Heart left ventricle (tissue), 16 donors: Measurements from ENCODE around the gene AGBL3. TPM values are rescaled to one million over a fixed set of nuclear protein-coding genes. Genes with fewer than 3 reads are reported as not detected.

Source experiments
- ATAC-seq, 4 donors: fragments of 200-7000 bp; cut with Tn5 transposase; one replicate each; pipeline ENCODE4 v1.9.1; 2020 to 2022; ENCODE audit warnings: moderate library complexity in 4 of 4, mild to moderate bottlenecking in 3 of 4, moderate number of reproducible peaks in 1 of 4
- DNase-seq, 5 donors: peaks; one replicate each; pipeline ENCODE4 v3.0.0-alpha.2; 2020
- H3K27ac ChIP-seq, 12 donors: fragments of 200-600 bp; sonication (generic) in 4 of 12; one replicate each; pipeline versions ENCODE4 v1.5.0 to v1.8.0; 2016 to 2022; ENCODE audit warnings: mild to moderate bottlenecking in 2 of 12
- H3K27me3 ChIP-seq, 9 donors: fragments of 200-600 bp; sonication (generic) in 2 of 9; one replicate each; pipeline versions ENCODE4 v1.5.1 to v1.8.0; 2016 to 2022; ENCODE audit warnings: mild to moderate bottlenecking in 3 of 9
- H3K36me3 ChIP-seq, 9 donors: fragments of 200-600 bp; sonication (generic) in 2 of 9; one replicate each; pipeline versions ENCODE4 v1.5.0 to v1.8.0; 2018 to 2022; ENCODE audit warnings: mild to moderate bottlenecking in 2 of 9
- H3K4me1 ChIP-seq, 12 donors: fragments of 200-600 bp; sonication (generic) in 4 of 12; one replicate each; pipeline versions ENCODE4 v1.5.0 to v1.8.0; 2016 to 2022; ENCODE audit warnings: mild to moderate bottlenecking in 3 of 12
- H3K4me3 ChIP-seq, 12 donors: fragments of 200-600 bp; sonication (generic) in 4 of 12; one replicate each; pipeline versions ENCODE4 v1.5.0 to v1.8.0; 2017 to 2022; ENCODE audit warnings: mild to moderate bottlenecking in 9 of 12, moderate library complexity in 4 of 12
- H3K9me3 ChIP-seq, 12 donors: fragments of 200-600 bp; sonication (generic) in 4 of 12; one replicate each; pipeline versions ENCODE4 v1.5.0 to v1.8.0; 2016 to 2022; ENCODE audit warnings: mild to moderate bottlenecking in 1 of 12
- POLR2A ChIP-seq, 2 donors: fragments of 450-650 bp; IDR thresholded peaks; one replicate each; pipeline ENCODE4 v1.6.1; 2017; ENCODE audit warnings: antibody characterized with exemption in 2 of 2, mild to moderate bottlenecking in 2 of 2, moderate library complexity in 2 of 2
- WGBS, 4 donors: extraction: QIAGEN DNeasy Blood & Tissue Kit in 2 of 4; methylation state at CpG; one replicate each; pipeline versions ENCODE4 v1.1.5 to v1.1.7; 2013 to 2018; 5-methylcytosine and 5-hydroxymethylcytosine counted together
- intact Hi-C, 10 donors: fragments of 100-400 bp; cut with DNase I; formaldehyde crosslinking; loops; one replicate each; pipeline versions ENCODE4 v1.11.1 to v1.14.2; 2022
- polyA plus RNA-seq, 2 donors: library from polyadenylated mRNA; stranded (reverse); fragments of 200-250 nt; gene quantifications; one replicate each; pipeline ENCODE4 v1.2.3, GENCODE V29; 2013
- total RNA-seq, 9 donors: library from RNA; depleted of rRNA in 2 of 9; stranded (reverse); fragments of >200 nt in 2 of 9; fragmentation: NEBNext Ultra II Directional in 3 of 9; extraction: Animal tissue kit (Norgen Biotek cat#: 25700) in 3 of 9; gene quantifications; one replicate each; pipeline versions ENCODE4 v1.1.0 to v1.2.4, GENCODE V29; 2016 to 2023
- TF ChIP-seq, protein P1 (sequence below), 12 donors: fragments of 200-600 bp; sonication (generic) in 4 of 12; IDR thresholded peaks; one replicate each; pipeline versions ENCODE4 v1.5.0 to v1.8.0; 2018 to 2022; ENCODE audit warnings: antibody characterized with exemption in 12 of 12, mild to moderate bottlenecking in 5 of 12
- donor health status: ischemic (EF 13 %, LVEDD 7.1; RV severe dilation, severe dysfunction).
- donor health status: healthy with polysubstance abuse.
- donor health status: DM: no; HTN: yes; CAD: no.
- donor health status: DM: no; HTN: no; CAD: no.
- donor health status: ischemic (EF 25% LVEDD 6.9; RV normal size, moderate dysfunction).
- donor health status: ischemic (EF 25% LVEDD 5.7; RV mildly dilated, moderate dysfunction).
- donor health status: healthy.
- donor health status: DM: yes; HTN: yes; CAD: no.
- donor health status: ischemic (EF 35%, LVEDD 5.7; RV mildly dilated, moderate dysfunction).
- donor health status: nonischemic (EF 11% LVEDD 7.7; RV severe dilation, severe dysfunction).
- donor health status: DM: yes; HTN: yes; CAD: no.
- donor health status: PGD.
- donor health status: ischemic (EF 29% LVEDD 5.4; RV normal size, mild dysfunction).
- donor health status: nonischemic (EF 23%, LVEDD 6.1; RV moderate dilation, normal function).

Gene AGBL3
- total and polyA plus RNA-seq, 11 donors = 0.40 to 1.5 (median 0.93) TPM

DNA sequence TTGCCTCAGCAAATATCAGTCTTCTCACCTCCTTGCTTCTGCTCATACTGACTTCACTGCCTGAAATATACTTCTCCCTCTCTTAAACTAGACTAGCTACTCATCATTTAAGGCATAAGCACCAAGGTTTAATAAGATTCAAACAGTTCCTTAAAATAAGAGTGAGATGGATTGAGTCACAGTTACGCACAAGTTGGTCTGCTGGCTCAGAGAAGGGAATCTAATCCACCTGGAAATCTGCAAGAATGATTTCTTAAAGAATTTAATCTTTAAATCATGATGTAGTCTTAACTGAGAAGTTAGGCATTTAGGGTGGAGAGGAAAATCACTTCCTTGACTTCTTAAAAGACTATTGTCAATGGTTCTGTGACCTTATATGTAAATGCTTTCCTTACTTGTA lies 105.4 kb downstream of the AGBL3 start:
- Histone ChIP-seq H3K9me3 (peaks cover 0 to 22% (median under 1%) of the 10 kb centered on the region in 12 donors), H3K4me1 (no peaks in the 10 kb centered on the region), H3K4me3 (no peak overlapping the region), H3K36me3 (no peaks in the 10 kb centered on the region), H3K27ac (no peak overlapping the region), H3K27me3 (no peaks in the 10 kb centered on the region)
- intact Hi-C loops = no loop called here
- DNase-seq (no peak), ATAC-seq (no peak)
- TF ChIP-seq POLR2A (IDR thresholded peaks at IDR 0.05) = no peak
- TF ChIP-seq, protein P1, sequence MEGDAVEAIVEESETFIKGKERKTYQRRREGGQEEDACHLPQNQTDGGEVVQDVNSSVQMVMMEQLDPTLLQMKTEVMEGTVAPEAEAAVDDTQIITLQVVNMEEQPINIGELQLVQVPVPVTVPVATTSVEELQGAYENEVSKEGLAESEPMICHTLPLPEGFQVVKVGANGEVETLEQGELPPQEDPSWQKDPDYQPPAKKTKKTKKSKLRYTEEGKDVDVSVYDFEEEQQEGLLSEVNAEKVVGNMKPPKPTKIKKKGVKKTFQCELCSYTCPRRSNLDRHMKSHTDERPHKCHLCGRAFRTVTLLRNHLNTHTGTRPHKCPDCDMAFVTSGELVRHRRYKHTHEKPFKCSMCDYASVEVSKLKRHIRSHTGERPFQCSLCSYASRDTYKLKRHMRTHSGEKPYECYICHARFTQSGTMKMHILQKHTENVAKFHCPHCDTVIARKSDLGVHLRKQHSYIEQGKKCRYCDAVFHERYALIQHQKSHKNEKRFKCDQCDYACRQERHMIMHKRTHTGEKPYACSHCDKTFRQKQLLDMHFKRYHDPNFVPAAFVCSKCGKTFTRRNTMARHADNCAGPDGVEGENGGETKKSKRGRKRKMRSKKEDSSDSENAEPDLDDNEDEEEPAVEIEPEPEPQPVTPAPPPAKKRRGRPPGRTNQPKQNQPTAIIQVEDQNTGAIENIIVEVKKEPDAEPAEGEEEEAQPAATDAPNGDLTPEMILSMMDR (IDR thresholded peaks at IDR 0.05) = no peak
- 93 to 97% (median 96%) methylated on average over 1 of the region's 1 CpG for WGBS, 4 donors

DNA sequence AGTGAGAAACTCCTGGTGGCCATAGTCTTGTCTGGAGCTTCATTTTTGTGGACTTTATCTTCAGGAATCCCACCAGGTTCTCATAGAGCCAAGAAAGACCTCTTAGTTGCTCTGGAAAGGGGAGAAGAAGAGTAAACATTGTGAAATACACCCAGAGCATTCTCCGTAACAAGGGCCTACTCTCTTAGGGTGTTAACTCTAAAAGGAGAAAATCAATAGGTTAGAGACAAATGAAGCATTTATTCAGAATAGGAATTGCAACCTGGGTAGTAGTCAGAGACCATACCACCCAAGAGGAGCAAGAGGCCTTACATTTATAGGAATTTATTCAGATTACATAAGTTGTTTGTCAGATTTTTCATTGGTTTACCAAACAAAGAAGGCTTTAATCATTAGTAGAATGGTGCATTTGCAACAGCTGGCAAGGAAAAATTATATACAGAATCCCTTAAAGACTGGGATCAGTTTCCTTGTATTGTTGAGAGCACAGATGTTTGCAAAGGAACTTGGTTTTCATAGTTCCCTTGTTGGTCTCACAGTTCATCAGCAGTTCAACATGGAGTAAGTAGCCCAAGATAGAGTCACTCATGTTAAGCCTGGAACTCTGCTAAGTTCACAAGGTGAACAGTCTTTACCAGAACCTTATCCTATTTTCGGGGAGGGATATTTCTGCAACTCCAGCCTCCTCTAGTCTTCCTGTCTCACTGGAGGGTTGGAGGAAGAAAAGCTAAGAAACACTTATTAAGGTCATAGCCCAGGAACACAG lies 108.3 kb downstream of the AGBL3 start:
- ATAC-seq (no peak), DNase-seq (no peak)
- no peak overlapping the region for H3K27ac ChIP-seq
- no peaks in the 10 kb centered on the region for H3K36me3 ChIP-seq
- H3K4me3 ChIP-seq = no peak overlapping the region
- WGBS, 4 donors = 82 to 90% (median 85%) methylated on average over 2 of the region's 2 CpGs
- no peaks in the 10 kb centered on the region for H3K9me3 ChIP-seq
- intact Hi-C loops = no loop called here
- H3K4me1 ChIP-seq = peaks cover 0 to 10% (median 2%) of the 10 kb centered on the region in 12 donors
- TF ChIP-seq, protein P1 (IDR thresholded peaks at IDR 0.05) = no peak
- no peak for TF ChIP-seq POLR2A (IDR thresholded peaks at IDR 0.05)
- no peaks in the 10 kb centered on the region for H3K27me3 ChIP-seq

DNA sequence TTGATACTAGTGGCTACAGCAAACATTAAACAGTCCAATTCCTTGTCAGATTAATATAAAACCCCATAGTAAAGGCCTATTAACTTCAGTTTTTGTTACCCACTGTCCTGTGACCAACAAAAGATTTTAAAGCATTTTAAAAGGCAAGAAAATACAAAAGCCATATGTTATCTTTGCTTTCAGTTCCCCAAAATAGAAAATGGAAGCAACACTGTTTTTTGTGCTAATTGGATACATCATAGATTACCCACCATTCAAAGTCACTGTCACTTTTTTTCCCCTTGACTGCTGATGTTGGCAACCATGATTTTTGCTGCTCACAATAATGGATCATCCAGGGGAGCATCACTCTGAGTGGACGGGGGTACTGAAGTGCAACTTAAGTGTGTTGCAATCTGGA lies 109.1 kb downstream of the AGBL3 start:
- intact Hi-C loops = no loop called here

DNA sequence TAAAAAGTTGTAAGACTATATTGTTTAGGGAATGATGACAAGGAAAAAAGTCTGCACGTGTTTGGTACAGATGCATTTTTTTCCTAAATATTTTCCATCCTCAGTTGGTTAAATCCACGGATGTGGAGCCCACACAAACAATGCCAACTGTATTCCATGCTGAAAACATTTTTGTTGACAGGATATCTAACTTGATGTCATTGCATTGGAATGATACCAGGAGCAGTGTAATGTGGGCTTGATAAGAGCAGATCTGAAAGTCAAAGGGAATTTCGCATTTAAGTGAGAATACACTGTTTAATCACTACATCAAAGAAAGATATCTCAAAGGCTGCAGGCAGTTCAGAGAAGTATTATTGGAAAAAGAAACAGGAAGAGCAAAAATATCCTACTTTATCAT lies 112.1 kb downstream of the AGBL3 start:
- intact Hi-C loops = no loop called here
- no peak for TF ChIP-seq POLR2A (IDR thresholded peaks at IDR 0.05)
- TF ChIP-seq, protein P1 (IDR thresholded peaks at IDR 0.05) = no peak
- no peaks in the 10 kb centered on the region for H3K9me3 ChIP-seq
- DNase-seq (no peak), ATAC-seq (no peak)
- no peak overlapping the region for H3K4me3 ChIP-seq
- H3K4me1 ChIP-seq = peaks cover 0 to 10% (median 2%) of the 10 kb centered on the region in 12 donors
- peak overlapping the region in 1 of 12 donors; percentile 5 for H3K27ac ChIP-seq
- WGBS, 4 donors = 16 to 28% (median 21%) methylated on average over 3 of the region's 3 CpGs
- H3K27me3 ChIP-seq = no peaks in the 10 kb centered on the region
- H3K36me3 ChIP-seq = no peaks in the 10 kb centered on the region

More for the DNA sequence above, 109.1 kb downstream of the AGBL3 start:
- ATAC-seq = no peak
- Histone ChIP-seq H3K27ac (no peak overlapping the region), H3K9me3 (no peaks in the 10 kb centered on the region), H3K27me3 (no peaks in the 10 kb centered on the region), H3K36me3 (no peaks in the 10 kb centered on the region), H3K4me3 (no peak overlapping the region), H3K4me1 (peaks cover 0 to 10% (median 2%) of the 10 kb centered on the region in 12 donors)
- WGBS, 4 donors = 90 to 100% (median 97%) methylated on average over 1 of the region's 1 CpG
- no peak for DNase-seq
- TF ChIP-seq, protein P1 (IDR thresholded peaks at IDR 0.05) = no peak
- TF ChIP-seq POLR2A (IDR thresholded peaks at IDR 0.05) = no peak
